ENCODE measurements around the gene REC114.

- no peak for TF ChIP-seq CREB1 (IDR thresholded peaks at IDR 0.05)
- TF ChIP-seq RXRA (IDR thresholded peaks at IDR 0.05; ENCODE audit: insufficient read depth, low read depth, low read length) = no peak
- TF ChIP-seq CTCF (IDR thresholded peaks at IDR 0.05; ENCODE audit: control extremely low read depth in 1 of 3, insufficient read depth in 1 of 3, low read depth in 1 of 3, low read length in 3 of 3) = no peak
- no peak for TF ChIP-seq ASH2L (IDR thresholded peaks at IDR 0.05; ENCODE audit: low read length)
- no peak for TF ChIP-seq EP300 (IDR thresholded peaks at IDR 0.05; ENCODE audit: borderline replicate concordance in 1 of 2, low read depth in 2 of 2, low read length in 2 of 2)
- no peak for TF ChIP-seq POLR2A (IDR thresholded peaks at IDR 0.05; ENCODE audit: control extremely low read depth in 1 of 2, low read depth in 2 of 2, low read length in 2 of 2)
- no peak for TF ChIP-seq EZH2 (IDR thresholded peaks at IDR 0.05; ENCODE audit: low read depth, low read length, severe bottlenecking)
- no peak for TF ChIP-seq ATF3 (IDR thresholded peaks at IDR 0.05; ENCODE audit: insufficient read depth, low read depth, low read length)
- no peak for TF ChIP-seq ZNF274 (IDR thresholded peaks at IDR 0.05; ENCODE audit: borderline replicate concordance, extremely low read depth, low read length)
- TF ChIP-seq CHD2 (IDR thresholded peaks at IDR 0.05; ENCODE audit: low read length) = no peak
- TF ChIP-seq E2F6 (IDR thresholded peaks at IDR 0.05) = no peak
These were observed 12.9 kb downstream of the REC114 start for GRCh38 chr15:73455876-73456275.
